Melanocyte of skin (primary cell): ENCODE measurements around the gene FUS. TPM values are rescaled to one million over a fixed set of nuclear protein-coding genes. Genes with fewer than 3 reads are reported as not detected.

ENCODE experiments used
- small RNA-seq, 2 donors: library from RNA; depleted of rRNA; stranded (forward); fragments of <200 nt; gene quantifications; one replicate each; pipeline ENCODE3, GENCODE V24; 2012
- total RNA-seq, 2 donors: library from RNA; depleted of rRNA; stranded (reverse); fragments of >200 nt; gene quantifications; 2 replicates each; pipeline ENCODE4 v1.2.3, GENCODE V29; 2012

The FUS gene
- 10 to 100 TPM; 45.4 to 51.0 TPM for total RNA-seq

DNA sequence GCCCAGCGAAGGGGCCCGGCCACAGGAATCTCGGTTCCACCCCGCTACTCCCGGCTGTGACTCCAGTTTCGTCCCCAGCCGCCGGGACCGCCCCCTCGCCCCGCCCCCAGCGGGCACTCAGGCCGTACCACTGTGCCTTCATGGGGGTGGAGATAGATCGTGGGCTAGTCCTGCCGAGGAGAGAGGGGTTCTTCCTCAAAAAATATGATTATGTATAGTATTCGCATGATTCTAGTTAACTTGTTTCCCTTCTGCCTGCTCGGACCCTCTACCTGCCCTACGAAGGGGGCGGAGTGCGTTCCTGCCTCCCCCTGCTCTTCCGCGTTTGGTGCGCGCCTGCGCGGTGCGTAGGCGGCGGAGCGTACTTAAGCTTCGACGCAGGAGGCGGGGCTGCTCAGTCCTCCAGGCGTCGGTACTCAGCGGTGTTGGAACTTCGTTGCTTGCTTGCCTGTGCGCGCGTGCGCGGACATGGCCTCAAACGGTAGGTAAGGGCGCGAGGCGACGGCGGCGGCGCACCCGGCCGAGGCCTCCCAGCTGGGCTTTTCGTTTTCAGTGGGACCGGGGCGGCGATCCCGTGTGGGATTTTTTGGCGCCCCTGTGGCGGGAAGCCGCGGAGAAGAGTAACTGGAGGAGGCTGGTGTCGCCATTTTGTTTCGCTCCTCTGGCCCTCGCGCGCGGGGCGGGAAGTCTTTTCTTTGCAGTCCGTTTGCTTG, at the start of gene FUS:
Gene FUS (plus strand): TSS at position 393 of the 713 bp plus-strand sequence. CDS start 76 bp downstream, at position 469.

DNA sequence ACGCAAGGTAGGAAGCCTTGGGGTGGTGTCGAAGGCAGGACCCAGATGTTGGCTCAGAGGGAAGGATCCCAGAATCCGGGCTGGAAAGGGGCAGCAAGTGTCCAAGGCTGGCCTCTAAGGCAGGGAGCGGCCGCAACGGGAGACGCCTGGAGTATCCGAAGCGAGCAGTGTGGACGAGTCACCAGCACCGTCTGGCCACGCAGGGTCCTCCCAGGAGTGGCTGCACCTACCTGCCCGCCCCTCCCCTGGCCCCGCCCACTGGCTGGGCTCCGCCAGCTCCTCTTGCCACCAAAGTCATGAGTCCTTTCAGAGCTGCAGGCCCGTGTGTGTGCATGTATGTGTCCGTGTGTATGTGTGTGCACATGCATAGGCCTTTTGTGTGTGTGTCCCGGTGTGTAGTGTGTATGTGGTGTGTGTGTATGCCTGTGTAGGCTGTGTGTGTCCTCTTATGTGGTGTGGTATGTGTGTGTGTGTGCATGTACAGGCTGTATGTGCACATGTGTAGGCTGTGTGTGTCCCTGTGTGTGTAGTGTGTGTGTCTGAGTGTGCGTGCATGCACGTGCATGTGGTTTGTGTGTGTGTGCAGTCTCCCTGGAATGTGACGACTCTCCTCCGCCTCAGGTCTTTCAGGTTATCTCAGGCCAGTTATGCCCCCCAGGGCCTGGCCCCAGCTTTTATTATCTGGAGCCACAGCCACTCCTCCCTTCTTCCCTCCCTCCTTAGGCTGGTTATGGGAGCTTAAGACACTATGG, 44.2 kb upstream of the FUS start, which contains the start of gene PRSS8:
Gene PRSS8 (minus strand): TSS at position 193 of the 752 bp plus-strand sequence. CDS start 229 bp downstream, outside the sequence.

DNA sequence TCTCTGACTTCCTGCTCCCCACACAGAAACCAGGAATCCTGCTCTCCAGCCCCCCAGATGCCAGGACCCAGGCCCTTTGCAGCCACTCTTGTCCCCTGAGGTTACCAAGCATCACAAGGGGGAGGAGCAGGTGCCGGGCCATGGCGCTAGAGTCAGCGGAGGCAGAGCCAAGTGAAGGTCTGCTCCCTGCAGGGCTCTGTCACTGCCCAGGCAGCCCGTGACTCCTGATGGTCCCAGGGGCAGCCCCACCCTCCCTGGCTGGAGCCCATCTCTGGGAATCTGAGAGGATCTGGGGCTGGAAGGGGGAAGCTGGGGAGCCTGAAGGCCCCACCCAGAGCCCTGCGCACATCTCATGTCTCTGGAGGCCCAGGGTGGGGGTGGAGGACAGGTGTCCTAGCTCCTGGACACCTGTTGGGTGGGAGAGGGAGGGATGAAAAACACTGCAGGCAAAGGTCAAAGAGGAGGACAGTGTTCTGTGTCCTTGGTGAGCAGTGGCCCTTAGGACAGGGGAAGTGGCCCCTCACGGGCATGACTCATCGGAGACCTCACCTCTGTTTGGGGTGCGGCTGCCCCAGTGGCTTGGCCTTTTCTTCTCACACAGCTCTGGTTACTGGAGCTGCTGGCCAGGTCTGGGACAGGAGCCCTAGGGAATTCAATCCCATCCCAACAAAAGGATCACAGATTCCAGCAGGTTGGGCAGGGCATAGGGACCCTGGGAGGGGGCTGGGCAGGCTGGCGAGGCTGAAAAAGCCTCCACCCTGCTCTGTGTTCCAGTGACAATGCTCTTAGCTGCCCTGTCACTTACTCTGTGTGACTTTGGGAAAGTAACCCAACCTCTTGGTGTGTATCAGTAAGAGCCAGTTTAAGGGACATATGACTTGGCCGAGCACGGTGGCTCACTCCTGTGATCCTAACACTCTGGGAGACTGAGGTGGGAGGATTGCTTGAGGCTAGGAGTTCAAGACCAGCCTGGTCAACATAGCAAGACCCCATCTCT, 29.7 kb upstream of the FUS start, which contains the start of gene PRSS36:
Gene PRSS36 (minus strand): TSS at position 173 of the 997 bp plus-strand sequence. CDS start 31 bp downstream, at position 142.

DNA sequence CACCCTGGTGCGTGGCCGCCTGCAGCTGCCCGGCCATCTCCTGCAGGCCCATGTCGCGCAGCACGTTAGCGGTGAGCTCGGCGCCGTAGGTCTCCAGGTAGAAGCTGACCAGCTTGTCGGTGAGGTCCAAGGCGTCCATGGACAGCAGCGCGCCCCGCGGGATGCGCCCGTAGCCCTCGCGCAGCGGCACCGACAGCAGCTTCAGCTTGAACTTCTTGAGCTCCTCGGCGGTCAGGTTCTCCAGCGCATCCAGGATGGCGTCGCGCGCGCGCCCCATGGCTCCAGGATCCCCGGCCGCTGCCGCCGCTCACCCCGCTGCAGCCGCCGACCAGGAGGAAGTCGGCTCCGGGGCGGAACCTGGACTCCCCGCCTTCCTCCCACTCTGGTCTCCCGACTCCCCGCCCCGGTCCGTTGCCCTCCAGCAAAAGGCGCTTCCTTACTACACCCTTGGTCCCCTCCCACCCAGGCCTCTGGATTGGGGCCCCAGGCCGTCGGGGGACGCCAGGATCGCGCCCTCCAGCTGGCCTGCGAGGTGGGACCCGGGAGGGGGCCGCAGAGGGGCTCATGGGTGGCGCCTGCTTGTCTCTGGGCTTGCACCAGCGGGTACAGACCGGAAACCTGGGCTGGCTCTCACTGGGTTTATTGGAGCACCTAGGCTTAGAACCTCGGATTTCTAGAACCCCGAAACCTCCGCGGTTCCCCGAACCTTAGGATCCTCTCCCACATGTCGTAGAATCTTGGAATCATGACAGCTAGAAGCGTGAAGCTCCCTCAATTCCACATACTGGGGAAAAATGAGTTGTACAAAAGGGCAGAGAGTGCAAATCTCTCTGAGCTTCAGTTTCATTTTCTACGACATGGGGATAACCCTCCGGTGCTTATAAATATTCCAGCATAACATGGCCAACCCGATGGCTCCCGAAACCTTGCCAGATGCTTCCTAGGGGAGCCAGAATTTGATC, 22.8 kb downstream of the FUS start, which contains the start of gene PYCARD:
Gene PYCARD (minus strand): TSS at position 347 of the 962 bp plus-strand sequence. CDS start 70 bp downstream, at position 277.

DNA sequence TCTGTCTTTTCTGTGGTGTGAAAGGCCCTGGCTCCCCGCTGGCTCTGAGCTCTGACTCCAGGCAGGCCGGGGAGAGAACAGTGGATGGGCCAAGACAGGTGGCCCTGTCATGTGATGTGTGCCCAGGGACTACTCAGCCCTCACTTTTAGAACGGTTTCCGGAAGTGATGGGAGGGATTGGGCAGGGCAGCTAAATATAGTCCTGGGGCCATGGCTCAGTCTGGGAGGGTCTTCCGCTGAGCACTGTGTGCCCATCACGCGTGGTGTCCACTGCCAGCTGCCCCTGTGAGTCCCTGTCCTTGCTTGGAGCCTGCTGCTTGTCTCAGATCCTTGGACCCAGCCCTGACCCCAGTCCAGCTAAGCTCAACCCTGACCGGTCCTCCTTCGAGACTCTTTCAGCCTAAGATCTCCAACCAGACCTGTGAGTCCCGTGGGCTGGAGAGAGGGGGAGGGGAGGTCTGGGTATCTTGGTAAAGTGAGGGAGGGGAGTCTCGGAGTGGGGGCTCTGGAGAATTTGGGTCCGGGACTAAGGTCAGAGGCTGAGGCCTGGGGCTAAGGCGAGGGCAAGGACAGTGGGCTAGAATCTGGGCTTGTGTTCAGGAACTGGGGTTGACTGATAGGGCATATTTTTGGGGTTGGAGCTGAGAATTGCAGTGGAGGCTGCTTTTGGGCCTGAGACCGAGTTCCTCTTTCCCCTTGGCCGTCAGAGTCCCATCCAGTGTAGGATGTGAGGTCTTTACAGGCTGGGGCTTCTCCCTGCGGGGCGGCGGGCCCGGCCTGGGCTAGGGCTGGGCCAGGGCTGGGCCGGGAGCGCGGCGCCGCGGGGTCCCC, 34.2 kb downstream of the FUS start, which contains the start of gene TRIM72:
Gene TRIM72 (plus strand): TSS at position 243 of the 831 bp plus-strand sequence. CDS start 620 bp downstream, outside the sequence.

DNA sequence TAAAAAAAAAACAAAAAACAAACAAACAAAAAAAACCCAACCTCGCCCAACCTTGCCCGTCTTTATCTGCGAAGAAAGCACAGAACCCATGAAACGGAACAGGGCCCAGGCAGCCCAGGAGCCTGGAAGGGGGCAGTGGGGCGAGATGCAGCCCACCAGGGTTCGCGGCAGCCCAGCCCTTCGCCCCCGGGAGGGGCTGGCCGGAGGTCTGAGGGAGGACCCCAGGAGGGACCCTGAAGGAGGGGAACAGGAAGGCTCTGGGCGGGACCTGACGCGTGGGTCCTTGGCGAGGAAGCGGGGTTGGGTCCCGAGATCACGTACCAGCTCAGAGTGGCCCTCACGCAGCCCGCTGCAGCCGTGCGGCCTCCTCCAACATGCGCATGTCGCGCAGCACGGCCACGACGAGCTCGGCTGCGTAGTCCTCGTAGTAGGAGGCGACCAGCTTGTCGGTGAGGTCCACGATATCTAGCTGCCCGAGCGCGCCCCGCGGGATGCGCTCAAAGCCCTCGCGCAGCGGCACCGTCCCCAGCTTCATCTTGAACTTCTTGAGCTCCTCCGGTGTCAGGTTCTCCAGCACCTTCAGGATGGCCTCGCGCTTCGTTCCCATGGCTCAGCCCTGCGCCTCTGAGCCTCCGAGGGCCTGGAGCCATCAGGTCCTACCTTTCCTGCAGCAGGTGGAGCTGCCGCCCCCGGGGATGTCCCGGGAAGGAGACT, 36.6 kb downstream of the FUS start, which contains the start of gene PYDC1:
Gene PYDC1 (minus strand): TSS at position 714 of the 714 bp plus-strand sequence. CDS start 107 bp downstream, at position 607.

Small RNA genes within 50 kb of the gene (small RNA-seq; reads per million reads assigned to genes)
- gene AC009088.4 (0 reads per million in 2 donors), gene NDUFA3P6 (0 reads per million in 2 donors)

Other genes with a start within 250 kb of the FUS start
- 10 to 100 TPM; 29.3 to 35.4 TPM for gene ORAI3, start 231.1 kb upstream of the FUS start, total RNA-seq
- gene SETD1A, start 222.4 kb upstream of the FUS start, total RNA-seq: 1 to 10 TPM; 3.8 to 9.7 TPM
- gene HSD3B7, start 194.9 kb upstream of the FUS start, total RNA-seq: 10 to 100 TPM; 13.0 to 20.3 TPM
- 1 to 10 TPM in 1 of 2 donors, under 1 TPM in 1; 0.67 to 3.1 TPM for gene STX1B, start 169.5 kb upstream of the FUS start, total RNA-seq
- 10 to 100 TPM; 13.0 to 17.2 TPM for gene STX4, start 146.6 kb upstream of the FUS start, total RNA-seq
- 10 to 100 TPM in 1 of 2 donors, 1 to 10 TPM in 1; 8.6 to 14.0 TPM for gene ZNF668, start 105.9 kb upstream of the FUS start, total RNA-seq
- 10 to 100 TPM; 14.1 to 17.6 TPM for gene ZNF646, start 105.7 kb upstream of the FUS start, total RNA-seq
- 1 to 10 TPM in 1 of 2 donors, under 1 TPM in 1; 0.67 to 1.0 TPM for gene PRSS53, start 91.2 kb upstream of the FUS start, total RNA-seq
- 10 to 100 TPM; 78.9 to 87.1 TPM for gene VKORC1, start 85.3 kb upstream of the FUS start, total RNA-seq
- gene BCKDK, start 71.8 kb upstream of the FUS start, total RNA-seq: 10 to 100 TPM; 42.6 to 43.7 TPM
- 10 to 100 TPM; 25.8 to 31.6 TPM for gene KAT8, start 62.5 kb upstream of the FUS start, total RNA-seq
- gene PRSS8, start 44.4 kb upstream of the FUS start, total RNA-seq: under 1 TPM in 1 of 2 donors, not detected in 1; under 0.01 TPM
- gene PRSS36, start 30.1 kb upstream of the FUS start, total RNA-seq: under 1 TPM; 0.33 to 0.69 TPM
- 100 to 1,000 TPM; 195 to 298 TPM for gene PYCARD, start 22.6 kb downstream of the FUS start, total RNA-seq
- gene TRIM72, start 34.0 kb downstream of the FUS start, total RNA-seq: under 1 TPM; under 0.01 TPM
- not detected for gene PYDC1, start 37.0 kb downstream of the FUS start, total RNA-seq
- gene ITGAM, start 79.8 kb downstream of the FUS start, total RNA-seq: 1 to 10 TPM in 1 of 2 donors, under 1 TPM in 1; under 0.01 to 1.0 TPM
- 1 to 10 TPM in 1 of 2 donors, under 1 TPM in 1; 1.00 to 4.1 TPM for gene ITGAX, start 175.0 kb downstream of the FUS start, total RNA-seq
- gene ITGAD, start 213.2 kb downstream of the FUS start, total RNA-seq: not detected
- gene COX6A2, start 248.2 kb downstream of the FUS start, total RNA-seq: not detected